NCI-H345 (cell line): ENCODE results near the gene PGAM2.

Experiments used
- DNase-seq: peaks from one replicate; lab custom pipeline; 2025; lab: John Stamatoyannopoulos, UW

PGAM2 gene

GRCh38 chr7:44066494-44067063 is 1.2 kb upstream of the PGAM2 start:
- DNase-seq: no peak

- DNase-seq: no peak
Observed at GRCh38 chr7:44066111-44066460, 719 bp upstream of the PGAM2 start.

GRCh38 chr7:44064791-44065430 is 456 bp downstream of the PGAM2 start:
- no peak for DNase-seq

GRCh38 chr7:44063894-44064651 is 1.3 kb downstream of the PGAM2 start:
- DNase-seq: no peak

- DNase-seq: no peak
Observed at GRCh38 chr7:44063547-44063893, 1.8 kb downstream of the PGAM2 start.

- no peak for DNase-seq
Observed at GRCh38 chr7:44062903-44063295, 2.5 kb downstream of the PGAM2 start.

- no peak for DNase-seq
Observed at GRCh38 chr7:44062180-44062902, 3.0 kb downstream of the PGAM2 start.

- no peak for DNase-seq
Observed at GRCh38 chr7:44061645-44062179, 3.7 kb downstream of the PGAM2 start.

- no peak for DNase-seq
Observed at GRCh38 chr7:44060948-44061644, 4.3 kb downstream of the PGAM2 start.

- no peak for DNase-seq
Observed at GRCh38 chr7:44060091-44060947, 5.0 kb downstream of the PGAM2 start.

GRCh38 chr7:44059219-44060090 is 5.9 kb downstream of the PGAM2 start:
- DNase-seq: no peak

- DNase-seq: no peak
Observed at GRCh38 chr7:44058759-44059218, 6.6 kb downstream of the PGAM2 start.

- no peak for DNase-seq
Observed at GRCh38 chr7:44057849-44058758, 7.3 kb downstream of the PGAM2 start.

- DNase-seq: no peak
Observed at GRCh38 chr7:44057181-44057848, 8.1 kb downstream of the PGAM2 start.

GRCh38 chr7:44056681-44057080 is 8.7 kb downstream of the PGAM2 start:
- DNase-seq: no peak

GRCh38 chr7:44052771-44053365 is 12.5 kb downstream of the PGAM2 start:
- DNase-seq: no peak

GRCh38 chr7:44051611-44052220 is 13.7 kb downstream of the PGAM2 start:
- no peak for DNase-seq
